Keratinocyte (primary cell): ENCODE measurements around the gene OLFML2A. TPM values are rescaled to one million over a fixed set of nuclear protein-coding genes. Genes with fewer than 3 reads are reported as not detected.
"Not testable (repeated sequence)": the region's sequence is repeated elsewhere in the genome, so short reads cannot be mapped to it uniquely, and the experiment has no call there.

Source experiments
- DNase-seq: peaks from one replicate; pipeline ENCODE4 v3.0.0-alpha.2; 2011; ENCODE audit warnings: low read depth, missing footprints, low spot score
- FAIRE-seq: peaks from 2 replicates; lab custom pipeline; 2011; peaks lifted over from hg19 to GRCh38; lab: Jason Lieb, UNC
- H2AFZ ChIP-seq: 2 replicates; pipeline ENCODE4 v1.6.0; 2012; ENCODE audit warnings: low read length, control low read depth, inconsistent platforms; ENCODE audit not compliant: control insufficient read depth
- H3K27ac ChIP-seq: 2 replicates; pipeline ENCODE4 v1.5.1; 2011; ENCODE audit warnings: low read length; ENCODE audit not compliant: control insufficient read depth, insufficient read depth
- H3K27me3 ChIP-seq: 3 replicates; pipeline ENCODE4 v1.6.0; 2011; ENCODE audit warnings: low read length; ENCODE audit not compliant: control insufficient read depth, insufficient read depth; ENCODE audit errors: extremely low read depth
- H3K36me3 ChIP-seq, 2 experiments: 2 replicates in 1 of 2; 3 replicates in 1 of 2; pipeline ENCODE4 v1.5.1; 2011; ENCODE audit warnings: low read length in 2 of 2, mild to moderate bottlenecking in 1 of 2; ENCODE audit not compliant: control insufficient read depth in 2 of 2, insufficient read depth in 2 of 2; ENCODE audit errors: extremely low read depth in 1 of 2
- H3K4me1 ChIP-seq: 3 replicates; pipeline ENCODE4 v1.5.1; 2011; ENCODE audit warnings: low read length; ENCODE audit not compliant: control insufficient read depth, insufficient read depth; ENCODE audit errors: extremely low read depth
- H3K4me2 ChIP-seq: 3 replicates; pipeline ENCODE4 v1.6.0; 2011; ENCODE audit warnings: low read depth, low read length; ENCODE audit not compliant: control insufficient read depth, insufficient read depth; ENCODE audit errors: extremely low read depth
- H3K4me3 ChIP-seq, 3 experiments: fragments of 200-600 bp in 1 of 3; sonication (generic) in 1 of 3; 2 replicates in 2 of 3; 3 replicates in 1 of 3; pipeline ENCODE4 v1.5.1; 2011 to 2016; ENCODE audit warnings: low read length in 3 of 3, mild to moderate bottlenecking in 3 of 3, control low read depth in 2 of 3, inconsistent platforms in 1 of 3, low read depth in 1 of 3, mixed read lengths in 1 of 3, mixed run types in 1 of 3, moderate library complexity in 1 of 3; ENCODE audit not compliant: control insufficient read depth in 2 of 3, insufficient read depth in 2 of 3; ENCODE audit errors: extremely low read depth in 1 of 3
- H3K79me2 ChIP-seq: 2 replicates; pipeline ENCODE4 v1.6.0; 2012; ENCODE audit warnings: low read length; ENCODE audit not compliant: control insufficient read depth, insufficient read depth
- H3K9ac ChIP-seq: 3 replicates; pipeline ENCODE4 v1.6.0; 2011; ENCODE audit warnings: low read length; ENCODE audit not compliant: control insufficient read depth, insufficient read depth; ENCODE audit errors: extremely low read depth
- H3K9me1 ChIP-seq: 3 replicates; pipeline ENCODE4 v1.6.0; 2011; ENCODE audit warnings: low read length; ENCODE audit not compliant: control insufficient read depth, insufficient read depth; ENCODE audit errors: extremely low read depth
- H3K9me3 ChIP-seq: 2 replicates; pipeline ENCODE4 v1.5.1; 2012; ENCODE audit warnings: low read depth, low read length; ENCODE audit not compliant: control insufficient read depth
- H4K20me1 ChIP-seq: 3 replicates; pipeline ENCODE4 v1.6.0; 2011; ENCODE audit warnings: low read length; ENCODE audit not compliant: control insufficient read depth, insufficient read depth; ENCODE audit errors: extremely low read depth
- EZH2 ChIP-seq: IDR thresholded peaks from one replicate; pipeline ENCODE4 v1.6.1; 2012; ENCODE audit warnings: inconsistent platforms, mild to moderate bottlenecking, low read length, moderate library complexity
- dilution Hi-C: fragments of 300-500 bp; cut with MboI; formaldehyde crosslinking; loops from one replicate; pipeline ENCODE4 v1.7.0; 2020; ENCODE audit warnings: low sequenced_read_pairs; ENCODE audit not compliant: extremely low pct_ligation_motif_present
- polyA plus RNA-seq, 5 experiments: library from polyadenylated mRNA; depleted of rRNA in 3 of 5; stranded (reverse) in 3 of 5; stranded (forward) in 1 of 5; unstranded in 1 of 5; fragments of >200 nt; gene quantifications; 1 replicate in 1 of 5; 2 replicates in 3 of 5; 3 replicates in 1 of 5; pipeline versions ENCODE4 v1.2.1 to v1.2.3, GENCODE V29; 2011 to 2012; ENCODE audit warnings: missing spikeins in 2 of 5, low read depth in 1 of 5, low replicate concordance in 1 of 5
- TF ChIP-seq, protein P1 (sequence below), 3 experiments: IDR thresholded peaks in 1 of 3; conservative IDR thresholded peaks in 1 of 3; optimal IDR thresholded peaks in 1 of 3; 2 replicates in 2 of 3; 3 replicates in 1 of 3; pipeline versions ENCODE3 to v1.5.1; 2011; ENCODE audit warnings: low read length in 3 of 3, mild to moderate bottlenecking in 3 of 3, moderate library complexity in 2 of 3, control low read depth in 1 of 3, inconsistent platforms in 1 of 3; ENCODE audit not compliant: insufficient read depth in 2 of 3; ENCODE audit errors: extremely low read depth in 1 of 3

OLFML2A gene
- polyA plus RNA-seq, 1 donor (not counting 4 experiments of a cell fraction or from before 2014, with no cell fraction given), result 1.1 TPM

DNA sequence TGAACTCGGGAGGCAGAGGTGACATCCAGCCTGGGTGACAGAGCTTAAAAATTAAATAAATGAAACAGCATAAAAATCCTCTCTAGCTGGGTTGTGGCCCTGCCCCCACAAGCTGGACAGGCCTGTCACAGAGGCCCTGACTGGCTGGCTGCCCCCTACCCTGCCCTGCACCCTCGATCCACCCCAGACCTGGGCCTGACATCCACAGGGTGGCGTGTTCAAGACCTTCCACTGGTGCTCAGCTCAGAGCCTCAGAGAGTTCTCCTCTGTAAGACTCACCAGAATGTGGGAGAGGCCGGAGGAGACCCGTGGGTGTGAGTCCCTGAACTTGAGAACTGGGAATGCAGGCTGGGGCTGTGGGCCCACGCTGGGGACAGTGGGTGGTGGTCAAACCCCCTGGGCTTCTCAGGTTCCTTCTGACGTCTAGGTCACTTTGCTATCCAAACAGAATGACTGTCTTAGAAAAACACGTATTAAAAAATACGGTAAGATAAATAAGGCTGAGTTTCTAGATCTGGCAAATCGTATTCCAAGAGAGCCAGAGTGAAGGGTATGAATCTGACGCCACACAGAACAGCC, 66.6 kb downstream of the OLFML2A start:
- no peak overlapping the region for H3K4me2 ChIP-seq
- DNase-seq (no peak), FAIRE-seq (no peak)
- no peak overlapping the region for H3K27ac ChIP-seq
- TF ChIP-seq, protein P1, sequence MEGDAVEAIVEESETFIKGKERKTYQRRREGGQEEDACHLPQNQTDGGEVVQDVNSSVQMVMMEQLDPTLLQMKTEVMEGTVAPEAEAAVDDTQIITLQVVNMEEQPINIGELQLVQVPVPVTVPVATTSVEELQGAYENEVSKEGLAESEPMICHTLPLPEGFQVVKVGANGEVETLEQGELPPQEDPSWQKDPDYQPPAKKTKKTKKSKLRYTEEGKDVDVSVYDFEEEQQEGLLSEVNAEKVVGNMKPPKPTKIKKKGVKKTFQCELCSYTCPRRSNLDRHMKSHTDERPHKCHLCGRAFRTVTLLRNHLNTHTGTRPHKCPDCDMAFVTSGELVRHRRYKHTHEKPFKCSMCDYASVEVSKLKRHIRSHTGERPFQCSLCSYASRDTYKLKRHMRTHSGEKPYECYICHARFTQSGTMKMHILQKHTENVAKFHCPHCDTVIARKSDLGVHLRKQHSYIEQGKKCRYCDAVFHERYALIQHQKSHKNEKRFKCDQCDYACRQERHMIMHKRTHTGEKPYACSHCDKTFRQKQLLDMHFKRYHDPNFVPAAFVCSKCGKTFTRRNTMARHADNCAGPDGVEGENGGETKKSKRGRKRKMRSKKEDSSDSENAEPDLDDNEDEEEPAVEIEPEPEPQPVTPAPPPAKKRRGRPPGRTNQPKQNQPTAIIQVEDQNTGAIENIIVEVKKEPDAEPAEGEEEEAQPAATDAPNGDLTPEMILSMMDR (optimal IDR thresholded peaks at IDR 0.05 in 1 of 3, IDR thresholded peaks at IDR 0.05 in 1 of 3, conservative IDR thresholded peaks at IDR 0.05 in 1 of 3; ENCODE audit: extremely low read depth in 1 of 3, insufficient read depth in 2 of 3, low read length in 3 of 3), result no peak
- no peak for TF ChIP-seq EZH2
- H3K27me3 ChIP-seq, result no peaks in the 10 kb centered on the region
- dilution Hi-C loops, result no loop called here
- no peaks in the 10 kb centered on the region for H3K36me3 ChIP-seq
- no peaks in the 10 kb centered on the region for H3K79me2 ChIP-seq
- H3K9me3 ChIP-seq, result no peaks in the 10 kb centered on the region
- no peak overlapping the region for H2AFZ ChIP-seq
- no peak overlapping the region for H3K9ac ChIP-seq
- no peaks in the 10 kb centered on the region for H4K20me1 ChIP-seq
- no peak overlapping the region for H3K4me3 ChIP-seq
- no peaks in the 10 kb centered on the region for H3K4me1 ChIP-seq
- no peaks in the 10 kb centered on the region for H3K9me1 ChIP-seq

DNA sequence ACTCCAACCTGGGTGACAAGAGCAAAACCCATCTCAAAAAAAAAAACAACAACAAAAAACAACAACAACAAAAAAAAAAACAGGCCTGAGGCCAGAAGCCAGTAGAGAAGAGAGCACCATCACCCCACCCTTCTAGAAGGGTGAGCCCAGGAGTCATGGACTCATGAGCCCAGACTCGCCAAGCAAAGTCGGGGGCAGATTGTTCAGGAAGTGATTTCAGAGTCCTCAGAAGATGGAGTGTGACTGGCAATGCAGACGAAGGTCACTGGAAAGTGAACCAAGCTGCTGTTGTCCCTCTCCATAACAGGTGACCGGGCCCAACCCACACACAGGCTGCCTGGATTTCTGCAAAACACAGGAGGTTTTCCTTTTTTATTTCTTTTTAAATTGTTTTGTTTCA, 67.4 kb downstream of the OLFML2A start:
- no peak for FAIRE-seq
- TF ChIP-seq EZH2, result no peak
- TF ChIP-seq, protein P1 (optimal IDR thresholded peaks at IDR 0.05 in 1 of 3, IDR thresholded peaks at IDR 0.05 in 1 of 3, conservative IDR thresholded peaks at IDR 0.05 in 1 of 3; ENCODE audit: extremely low read depth in 1 of 3, insufficient read depth in 2 of 3, low read length in 3 of 3), result no peak

DNA sequence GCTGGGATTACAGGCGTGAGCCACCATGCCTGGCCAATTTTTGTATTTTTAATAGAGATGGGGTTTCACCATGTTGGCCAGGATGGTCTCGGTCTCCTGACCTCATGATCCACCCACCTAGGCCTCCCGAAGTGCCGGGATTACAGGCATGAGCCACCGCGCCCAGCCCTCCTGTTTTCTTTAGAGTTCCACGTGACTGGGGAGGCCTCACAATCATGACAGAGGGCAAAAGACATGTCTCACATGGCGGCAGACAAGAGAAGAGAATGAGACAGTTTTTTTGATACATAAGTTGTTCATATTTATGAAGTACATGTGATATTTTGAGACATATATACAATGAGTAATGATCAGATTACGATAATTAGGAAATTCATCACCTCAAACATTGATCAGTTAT, 69.5 kb downstream of the OLFML2A start:
- H3K4me2 ChIP-seq, H4K20me1 ChIP-seq, H3K27ac ChIP-seq, H3K9ac ChIP-seq, H3K79me2 ChIP-seq, H3K4me1 ChIP-seq, H3K36me3 ChIP-seq, DNase-seq, H3K27me3 ChIP-seq, H3K9me3 ChIP-seq, H2AFZ ChIP-seq, dilution Hi-C loops, FAIRE-seq, H3K4me3 ChIP-seq, H3K9me1 ChIP-seq: not testable (repeated sequence)

More for the DNA sequence above, 67.4 kb downstream of the OLFML2A start:
- dilution Hi-C loops, result no loop called here
- H3K9me3 ChIP-seq, result no peaks in the 10 kb centered on the region
- no peaks in the 10 kb centered on the region for H3K9me1 ChIP-seq
- no peaks in the 10 kb centered on the region for H3K36me3 ChIP-seq
- no peak overlapping the region for H3K4me2 ChIP-seq
- H3K9ac ChIP-seq, result no peak overlapping the region
- no peaks in the 10 kb centered on the region for H3K27me3 ChIP-seq
- no peaks in the 10 kb centered on the region for H3K79me2 ChIP-seq
- H3K4me1 ChIP-seq, result no peaks in the 10 kb centered on the region
- H3K4me3 ChIP-seq, result no peak overlapping the region
- no peak overlapping the region for H3K27ac ChIP-seq
- DNase-seq, result no peak
- H4K20me1 ChIP-seq, result no peaks in the 10 kb centered on the region
- H2AFZ ChIP-seq, result no peak overlapping the region
